GM19467 (cell line): ENCODE results near the gene TBK1.
"Not testable (repeated sequence)": the region's sequence is repeated elsewhere in the genome, so short reads cannot be mapped to it uniquely, and the experiment has no call there.

Experiments
- ATAC-seq: cut with Tn5 transposase; IDR thresholded peaks from one replicate; pipeline ENCODE4 v1.9.1; 2021; ENCODE audit warnings: mild to moderate bottlenecking, moderate library complexity; ENCODE audit not compliant: unreplicated experiment

TBK1 gene

DNA sequence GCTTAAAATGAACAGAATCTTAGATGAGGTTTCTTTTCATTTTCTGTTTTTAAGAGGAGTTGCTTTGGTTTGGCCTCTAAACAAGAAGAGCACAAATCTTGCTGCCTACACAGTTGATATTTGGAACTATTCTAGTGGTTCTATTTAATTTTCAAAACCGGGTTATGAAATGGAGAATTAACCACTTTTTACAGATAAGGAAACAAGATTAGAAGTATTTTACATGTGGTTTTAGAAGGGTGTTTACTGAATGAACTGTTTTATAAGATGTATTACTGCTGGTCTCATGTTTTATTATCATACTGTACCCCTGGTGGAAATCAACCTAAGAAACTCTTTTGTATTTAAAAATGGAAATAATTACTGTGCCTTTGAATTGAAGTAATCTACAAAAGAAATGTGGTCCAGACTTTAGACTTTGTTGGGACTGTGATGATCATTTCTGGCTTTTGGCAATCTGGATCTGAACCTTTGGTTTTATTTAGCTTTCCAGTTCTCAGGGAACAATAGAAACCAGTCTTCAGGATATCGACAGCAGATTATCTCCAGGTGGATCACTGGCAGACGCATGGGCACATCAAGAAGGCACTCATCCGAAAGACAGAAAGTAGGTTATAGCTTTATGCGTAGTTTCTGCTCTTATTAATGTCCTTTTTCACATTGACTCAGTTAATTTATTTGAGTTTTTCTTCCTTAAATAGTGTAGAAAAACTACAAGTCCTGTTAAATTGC lies 43.2 kb downstream of the TBK1 start:
- ATAC-seq = no peak

DNA sequence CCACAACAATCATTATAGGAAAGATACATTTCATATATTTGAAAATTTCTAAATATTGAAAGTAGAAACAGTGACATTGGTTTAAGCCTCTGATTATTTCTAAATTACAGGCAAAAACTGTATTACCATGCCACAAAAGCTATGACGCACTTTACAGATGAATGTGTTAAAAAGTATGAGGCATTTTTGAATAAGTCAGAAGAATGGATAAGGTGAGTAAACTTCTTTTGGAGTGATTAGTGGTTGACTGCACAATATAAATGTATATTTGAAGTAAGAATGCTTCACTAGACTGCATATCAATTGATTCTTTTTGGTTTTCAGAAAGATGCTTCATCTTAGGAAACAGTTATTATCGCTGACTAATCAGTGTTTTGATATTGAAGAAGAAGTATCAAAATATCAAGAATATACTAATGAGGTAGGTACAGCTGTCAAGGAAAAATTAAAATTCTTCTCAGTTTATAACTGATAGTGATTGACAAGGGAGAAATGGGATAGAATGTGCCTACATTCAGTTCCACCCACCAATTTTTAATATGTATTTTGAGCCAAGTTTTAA lies 45.0 kb downstream of the TBK1 start:
- ATAC-seq = no peak

DNA sequence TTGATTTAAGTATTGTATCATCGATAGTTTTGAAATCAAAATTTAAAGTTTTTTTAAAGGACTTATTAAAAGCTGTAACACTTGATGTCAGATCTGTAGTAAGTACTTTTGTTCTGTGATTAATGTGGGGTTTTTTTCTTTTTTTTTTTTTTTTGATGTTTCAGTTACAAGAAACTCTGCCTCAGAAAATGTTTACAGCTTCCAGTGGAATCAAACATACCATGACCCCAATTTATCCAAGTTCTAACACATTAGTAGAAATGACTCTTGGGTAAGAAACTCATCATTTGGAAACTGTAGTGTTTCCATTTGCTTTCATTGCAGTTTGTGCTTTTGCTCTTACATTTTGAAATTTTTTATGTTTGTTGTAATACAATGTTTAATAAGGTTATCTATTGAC lies 45.6 kb downstream of the TBK1 start:
- ATAC-seq = no peak

DNA sequence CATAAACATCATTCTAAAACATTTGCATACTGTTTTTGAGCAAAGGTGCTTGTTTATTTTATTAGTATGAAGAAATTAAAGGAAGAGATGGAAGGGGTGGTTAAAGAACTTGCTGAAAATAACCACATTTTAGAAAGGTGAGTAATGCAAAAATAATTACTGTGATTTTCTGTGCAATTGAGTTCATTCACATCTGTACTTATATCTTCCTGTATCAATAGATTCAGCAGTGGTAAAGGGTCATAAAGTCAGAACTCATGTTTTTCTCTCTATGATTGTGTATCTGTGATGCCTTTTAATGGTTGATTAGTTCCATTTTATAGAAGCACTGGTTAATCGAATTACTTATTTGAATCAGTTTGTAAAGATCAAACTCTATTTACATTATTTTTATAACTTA lies 46.0 kb downstream of the TBK1 start:
- no peak for ATAC-seq

DNA sequence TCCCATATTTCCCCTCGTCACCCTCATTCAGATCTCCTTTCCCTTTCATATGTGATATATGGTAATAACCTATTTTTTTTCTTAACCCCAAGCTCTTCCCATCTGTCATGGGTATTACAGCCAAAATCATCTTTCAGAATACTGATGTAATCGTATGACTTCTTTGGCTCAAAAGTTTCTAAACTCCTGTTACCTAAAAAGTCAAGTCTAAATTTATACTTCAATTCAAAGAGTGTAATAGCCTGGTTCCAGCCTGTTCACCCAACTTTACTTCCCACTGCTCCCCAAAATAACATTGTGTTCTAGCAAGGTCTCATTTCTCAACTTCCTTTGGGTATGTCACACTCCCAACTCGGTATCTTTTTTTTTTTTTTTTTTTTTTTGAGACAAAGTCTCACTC lies 48.5 kb downstream of the TBK1 start:
- ATAC-seq = no peak

DNA sequence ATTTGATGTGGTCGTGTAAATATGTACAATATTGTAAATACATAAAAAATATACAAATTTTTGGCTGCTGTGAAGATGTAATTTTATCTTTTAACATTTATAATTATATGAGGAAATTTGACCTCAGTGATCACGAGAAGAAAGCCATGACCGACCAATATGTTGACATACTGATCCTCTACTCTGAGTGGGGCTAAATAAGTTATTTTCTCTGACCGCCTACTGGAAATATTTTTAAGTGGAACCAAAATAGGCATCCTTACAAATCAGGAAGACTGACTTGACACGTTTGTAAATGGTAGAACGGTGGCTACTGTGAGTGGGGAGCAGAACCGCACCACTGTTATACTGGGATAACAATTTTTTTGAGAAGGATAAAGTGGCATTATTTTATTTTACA lies 49.6 kb downstream of the TBK1 start:
- ATAC-seq = no peak

DNA sequence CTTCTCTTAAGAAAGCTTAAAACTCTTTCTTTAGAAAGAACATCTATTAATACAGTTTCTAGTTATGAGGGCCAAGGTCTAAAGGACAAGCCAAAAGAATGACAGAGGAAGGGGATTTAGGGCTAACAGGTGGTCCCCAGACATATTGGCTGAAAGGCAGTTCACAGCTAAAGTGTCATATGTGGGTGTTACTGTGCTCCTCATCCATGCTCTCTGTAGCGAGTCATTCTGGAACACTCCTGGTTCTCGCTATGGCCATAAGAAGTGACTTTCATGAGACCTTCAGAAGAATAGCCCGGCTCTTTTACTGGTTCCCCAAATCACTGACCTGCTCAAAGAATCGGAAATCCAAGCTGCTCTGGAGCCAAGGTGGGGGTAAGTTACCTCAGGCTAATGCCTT lies 55.0 kb downstream of the TBK1 start:
- ATAC-seq = no peak

DNA sequence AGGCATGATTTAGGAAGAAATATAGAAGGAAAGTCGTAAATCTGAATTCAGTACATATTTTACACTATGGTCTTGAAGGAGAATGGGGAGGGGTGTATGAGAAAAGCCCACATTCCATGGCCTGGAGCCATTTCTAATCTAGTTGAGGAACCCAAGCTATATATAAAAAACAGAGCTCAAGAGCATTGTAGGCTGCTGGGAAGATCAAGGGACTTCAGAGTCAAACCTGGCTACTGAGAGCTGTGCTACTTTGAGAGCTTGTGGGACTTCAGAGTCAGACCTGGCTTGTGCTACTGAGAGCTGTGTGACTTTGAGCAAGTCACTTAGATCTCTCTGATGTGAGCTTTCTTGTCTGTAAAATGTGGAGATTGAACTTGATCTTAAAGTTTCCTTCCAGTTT lies 58.7 kb downstream of the TBK1 start:
- ATAC-seq = no peak

DNA sequence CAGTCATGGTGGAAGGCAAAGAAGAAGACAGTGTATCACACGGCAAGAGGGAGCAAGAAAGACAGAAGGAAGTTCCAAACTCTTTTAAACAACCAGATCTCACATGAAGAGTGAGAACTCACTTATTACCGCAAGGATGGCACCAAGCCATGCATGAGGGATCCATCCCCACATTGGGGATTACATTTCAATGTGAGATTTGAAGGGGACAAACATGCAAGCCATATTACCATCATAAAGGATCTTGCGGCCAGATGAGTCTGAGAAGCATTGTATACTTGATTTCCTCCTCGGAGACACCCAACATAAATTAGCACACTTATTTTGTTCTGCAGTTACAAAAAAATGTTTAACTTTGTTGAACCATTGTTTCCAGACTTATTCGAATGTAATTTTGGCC lies 66.5 kb downstream of the TBK1 start:
- no peak for ATAC-seq

DNA sequence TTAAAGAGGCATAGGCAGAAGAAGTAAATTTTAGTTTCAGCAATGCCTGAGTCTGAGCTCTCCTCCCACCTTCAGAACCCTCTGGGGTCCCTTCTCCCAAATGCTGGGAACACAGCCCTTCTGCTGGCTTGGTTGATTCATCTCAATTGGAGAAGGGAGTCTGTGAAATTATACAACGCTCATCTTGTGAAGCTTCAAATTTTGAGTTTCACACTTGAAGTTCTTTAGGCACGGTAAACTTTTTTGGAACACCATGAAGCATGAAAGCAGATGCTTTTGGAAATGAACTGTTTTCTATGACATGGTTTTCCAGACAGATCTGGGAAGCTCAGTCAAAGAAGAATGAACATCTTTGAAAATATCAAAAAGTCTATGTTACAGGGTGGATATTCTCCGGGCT lies 69.9 kb downstream of the TBK1 start:
- ATAC-seq = no peak

DNA sequence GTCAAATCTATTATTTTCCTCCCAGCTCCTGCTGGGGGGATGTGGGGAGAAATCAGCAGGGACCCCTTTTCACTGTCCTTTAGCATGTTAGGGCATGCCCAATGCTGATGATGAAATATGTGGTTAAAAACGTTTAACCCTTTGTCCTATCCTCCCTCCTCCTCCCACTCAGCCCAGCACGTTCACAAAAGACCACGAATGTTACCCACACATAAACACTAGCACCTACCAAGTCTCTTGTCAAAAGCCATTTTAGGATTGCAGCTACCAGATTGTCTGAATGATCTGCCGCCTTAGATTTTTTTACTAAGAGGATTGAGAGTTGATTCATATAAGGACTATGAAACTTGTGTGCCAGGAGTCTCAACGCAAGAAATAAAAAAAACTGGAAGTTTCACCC lies 70.4 kb downstream of the TBK1 start:
- no peak for ATAC-seq

DNA sequence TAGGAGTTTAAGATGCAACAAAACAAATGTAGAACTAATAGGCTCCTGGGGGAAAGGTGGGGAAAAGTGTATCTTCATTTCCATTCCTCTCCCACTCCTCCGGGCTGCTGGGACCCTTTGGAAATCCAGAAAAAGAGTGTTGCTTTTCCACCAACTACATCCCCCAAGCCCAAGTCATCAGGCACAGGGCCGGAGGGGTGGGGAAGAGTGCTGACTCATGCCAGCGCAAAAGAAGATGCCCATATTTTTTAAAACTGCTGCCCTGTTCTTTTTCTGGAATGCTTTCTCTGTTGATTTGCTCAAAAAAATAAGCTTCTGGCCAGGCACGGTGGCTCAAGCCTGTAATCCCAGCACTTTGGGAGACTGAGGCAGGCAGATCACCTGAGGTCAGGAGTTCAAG lies 70.9 kb downstream of the TBK1 start:
- ATAC-seq = no peak

DNA sequence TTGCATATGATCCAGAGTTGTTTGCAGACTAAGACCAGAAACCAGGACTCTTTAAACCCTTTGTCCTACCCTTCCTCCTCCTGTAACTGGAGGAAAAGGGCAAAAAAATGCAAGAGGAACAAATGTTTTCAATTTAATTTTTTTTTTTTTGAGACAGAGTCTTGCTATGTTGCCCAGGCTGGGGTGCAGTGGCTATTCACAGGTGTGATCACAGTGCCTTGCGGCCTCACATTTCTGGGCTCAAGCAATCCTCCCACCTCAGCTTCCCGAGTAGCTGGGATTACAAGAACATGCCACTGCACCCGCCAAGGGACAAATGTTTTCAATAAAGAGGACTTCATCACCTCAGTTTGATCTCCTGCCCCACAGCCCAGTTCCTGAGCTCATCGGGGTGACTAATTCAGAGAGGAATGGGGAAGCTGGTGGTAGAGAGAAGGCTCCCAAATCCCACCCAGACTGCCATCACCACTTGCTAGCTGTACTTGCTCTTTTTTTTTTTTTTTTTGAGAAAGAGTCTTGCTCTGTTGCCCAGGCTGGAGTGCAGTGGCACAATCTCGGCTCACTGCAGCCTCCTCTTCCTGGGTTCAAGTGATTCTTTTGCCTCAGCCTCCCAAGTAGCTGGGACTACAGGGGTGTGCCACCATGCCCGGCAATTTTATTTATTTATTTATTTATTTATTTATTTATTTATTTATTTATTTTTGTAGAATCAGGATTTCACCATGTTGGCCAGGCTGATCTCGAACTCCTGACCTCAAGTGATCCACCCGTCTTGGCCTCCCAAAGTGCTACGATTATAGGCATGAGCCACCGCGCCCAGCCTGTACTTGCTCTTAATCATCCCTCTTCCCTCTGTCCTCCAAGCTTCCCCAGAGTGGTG lies 71.9 kb downstream of the TBK1 start:
- not testable (repeated sequence) for ATAC-seq

DNA sequence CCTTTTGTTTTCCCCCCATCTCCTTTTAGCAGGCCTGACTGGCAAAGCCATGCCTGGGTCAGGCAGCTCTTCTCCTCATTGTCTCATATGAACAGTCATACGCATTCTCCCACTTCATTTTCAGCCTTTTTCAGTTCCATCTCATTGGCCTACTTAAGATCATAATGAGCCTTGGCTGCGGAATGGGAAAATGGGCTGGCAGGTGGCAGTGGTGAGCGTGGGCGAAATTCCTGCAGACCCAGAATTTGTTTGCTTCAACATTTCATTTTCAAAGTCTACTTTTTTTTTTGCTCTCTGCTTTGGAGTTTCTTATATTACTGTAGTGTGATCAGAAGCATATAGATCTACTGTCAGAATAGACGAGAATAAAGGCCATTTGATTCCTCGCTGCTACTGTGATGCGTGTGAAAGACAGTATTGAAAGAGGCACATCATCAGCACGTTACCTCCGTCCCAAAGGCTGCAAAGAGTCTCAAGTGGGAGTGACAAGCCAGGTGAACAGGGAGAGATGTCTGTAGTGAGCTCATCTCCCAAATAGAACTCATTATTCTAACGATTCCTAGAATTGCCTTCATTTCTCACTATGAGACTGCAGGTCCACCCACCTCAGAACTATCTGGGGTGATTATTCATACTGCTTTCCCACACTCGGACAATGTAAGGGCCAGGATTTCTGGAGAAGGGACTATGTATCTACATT lies 73.7 kb downstream of the TBK1 start:
- no peak for ATAC-seq

DNA sequence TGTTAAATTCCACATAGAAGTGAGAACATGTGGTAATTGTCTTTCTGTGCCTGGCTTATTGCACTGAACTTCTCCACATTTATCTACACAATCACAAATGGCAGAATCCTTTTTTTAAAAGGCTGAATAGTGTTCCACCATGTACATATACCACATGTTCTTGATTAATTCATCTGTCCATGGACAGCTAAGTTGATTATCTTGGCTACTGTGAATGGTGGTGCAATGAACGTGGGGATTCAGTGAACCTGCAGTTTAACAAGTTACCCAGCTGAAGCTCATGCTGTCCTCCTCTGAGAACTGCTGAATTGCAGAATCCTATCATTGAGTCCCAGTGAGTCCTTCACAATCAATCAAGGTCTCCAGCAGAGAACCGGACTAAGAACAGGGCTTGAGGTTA lies 74.9 kb downstream of the TBK1 start:
- ATAC-seq = no peak

DNA sequence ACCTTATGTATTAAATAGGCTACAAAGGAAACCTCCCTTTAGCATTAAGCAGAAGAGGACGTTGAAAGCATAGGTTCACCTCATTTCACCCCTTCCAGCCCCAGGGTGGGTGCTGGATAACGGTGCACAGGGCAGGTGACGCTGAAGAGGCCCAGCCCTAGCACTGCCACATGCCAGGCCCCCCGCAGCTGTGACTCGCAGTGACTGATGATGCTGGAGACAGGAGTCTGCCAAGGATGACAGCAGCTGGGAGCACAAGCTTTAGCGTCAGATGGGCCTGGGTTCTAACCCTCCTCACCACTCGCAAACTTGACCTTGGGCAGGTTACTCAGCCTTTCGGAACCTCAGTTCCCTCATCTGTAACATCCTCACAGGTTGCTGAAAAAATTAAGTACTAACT lies 76.7 kb downstream of the TBK1 start:
- no peak for ATAC-seq

DNA sequence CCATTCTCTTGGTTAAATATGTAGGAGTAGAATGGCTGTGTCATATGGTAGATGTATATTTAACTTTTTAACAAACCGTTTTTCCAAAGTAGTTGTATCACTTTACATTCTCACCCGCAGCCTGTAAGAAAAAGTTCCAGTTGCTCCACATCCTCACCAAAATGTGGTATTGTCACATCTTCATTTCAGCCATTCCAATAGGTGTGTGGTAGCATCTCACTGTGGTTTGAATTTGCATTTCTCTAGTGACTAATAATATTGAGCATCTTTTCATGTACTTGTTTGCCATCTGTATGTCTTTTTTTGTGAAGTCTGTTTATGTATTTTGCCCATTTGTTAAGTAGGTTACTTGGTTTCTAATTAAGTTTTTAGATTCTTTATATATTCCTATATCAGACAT lies 78.6 kb downstream of the TBK1 start:
- no peak for ATAC-seq

DNA sequence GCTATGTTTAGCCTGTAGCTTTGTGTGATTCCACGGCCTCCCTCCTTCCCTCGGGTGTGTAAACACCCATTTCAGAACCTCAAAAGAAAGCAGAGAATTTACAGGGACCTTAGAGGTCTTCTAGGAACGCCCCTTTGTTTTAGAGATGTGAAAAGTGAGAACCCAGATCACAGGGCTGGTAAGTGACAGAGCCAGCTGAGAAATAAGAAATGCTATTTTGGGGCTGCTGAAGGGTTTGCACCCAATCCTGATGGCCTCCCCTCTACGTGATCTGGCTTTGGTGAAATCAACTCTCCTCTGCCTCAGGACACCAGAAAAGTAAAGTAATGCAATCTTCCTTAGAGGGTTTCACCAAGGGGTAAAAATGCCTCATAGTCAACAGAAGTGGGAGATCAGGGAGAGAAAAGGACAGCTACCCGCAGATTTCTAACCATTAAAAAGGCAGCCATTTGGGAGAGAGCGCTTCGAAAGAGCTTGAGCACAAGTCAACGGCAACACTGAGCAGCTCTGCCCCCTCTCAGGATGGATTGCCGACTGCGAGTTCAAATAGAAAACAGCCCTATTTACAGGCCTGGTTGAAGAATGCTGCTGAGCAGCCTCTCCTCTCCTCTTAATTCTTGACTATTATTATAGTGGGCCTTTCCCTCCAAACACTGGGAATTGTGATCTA lies 79.9 kb downstream of the TBK1 start:
- ATAC-seq = no peak

DNA sequence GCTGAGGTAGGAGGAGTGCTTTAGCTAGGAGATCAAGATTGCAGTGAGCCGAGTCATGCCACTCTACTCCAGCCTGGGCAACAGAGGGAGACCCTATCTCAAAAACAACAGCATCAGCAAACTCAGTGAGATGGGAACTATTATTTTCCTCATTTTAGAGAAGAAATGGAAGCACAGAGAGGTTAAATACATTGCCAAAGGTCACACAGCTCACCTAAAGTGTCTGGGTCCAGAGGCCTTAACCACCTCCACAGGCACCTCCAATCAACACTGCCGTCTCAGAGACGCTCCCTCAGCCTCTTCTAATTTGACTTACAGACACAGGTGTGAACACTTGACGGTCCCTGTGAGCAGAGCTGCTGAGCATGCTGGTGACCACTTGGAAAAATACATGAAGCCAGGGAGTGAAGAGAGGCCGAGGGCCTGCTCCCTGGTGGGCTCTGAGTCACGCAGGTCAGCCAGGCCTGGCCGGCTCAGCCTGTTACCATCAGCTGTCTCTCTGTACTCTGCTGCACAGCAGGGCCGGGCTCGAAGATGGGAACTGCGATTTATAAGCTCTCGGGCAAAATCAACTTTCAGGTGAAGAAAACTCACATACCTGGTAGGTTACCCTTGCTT lies 80.9 kb downstream of the TBK1 start:
- ATAC-seq = no peak

DNA sequence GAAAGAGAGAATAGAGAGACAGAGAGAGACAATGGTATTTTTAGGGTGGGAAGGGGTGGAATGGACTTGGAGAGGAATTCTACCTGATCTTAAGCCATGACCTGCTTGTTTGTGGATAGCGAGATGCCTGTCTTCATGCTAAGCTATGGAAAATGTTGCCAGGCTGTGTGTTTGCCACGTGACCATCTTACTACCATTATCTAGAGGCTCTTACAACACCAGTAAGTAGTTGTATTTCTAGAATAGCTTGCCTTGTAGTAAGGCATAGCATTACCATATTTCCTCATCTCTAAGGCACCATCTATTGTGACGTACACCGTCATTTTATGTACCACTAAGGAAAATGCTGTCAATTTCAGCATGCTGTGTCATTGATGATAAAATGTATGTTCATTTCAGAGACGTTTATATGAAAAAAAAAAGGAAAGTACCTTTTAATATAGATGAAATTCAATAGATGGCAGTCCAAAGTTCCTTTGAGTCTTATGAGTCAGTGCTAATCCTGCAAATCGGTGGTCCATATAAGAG lies 82.8 kb downstream of the TBK1 start:
- ATAC-seq = no peak
